Fibroblast of lung (primary cell): ENCODE data around the gene TCP11. TPM values are rescaled to one million over a fixed set of nuclear protein-coding genes. Genes with fewer than 3 reads are reported as not detected.

ENCODE experiments used
- DNase-seq, 2 donors: peaks; one replicate each; pipeline versions ENCODE4 v3.0.0 to v3.0.0-alpha.2; 2010; ENCODE audit warnings: low read depth in 2 of 2
- H2AFZ ChIP-seq: 2 replicates; pipeline ENCODE4 v1.5.1; 2012; ENCODE audit warnings: low read length, control low read depth, inconsistent platforms
- H3K27ac ChIP-seq: 2 replicates; pipeline ENCODE4 v1.5.1; 2011; ENCODE audit warnings: low read length, control low read depth; ENCODE audit not compliant: insufficient read depth
- H3K27me3 ChIP-seq: 2 replicates; pipeline ENCODE4 v1.5.1; 2011; ENCODE audit warnings: mild to moderate bottlenecking, low read length; ENCODE audit not compliant: control insufficient read depth, insufficient read depth
- H3K36me3 ChIP-seq: 2 replicates; pipeline ENCODE4 v1.5.1; 2011; ENCODE audit warnings: low read length; ENCODE audit not compliant: control insufficient read depth, insufficient read depth
- H3K4me1 ChIP-seq: 2 replicates; pipeline ENCODE4 v1.5.1; 2011; ENCODE audit warnings: low read length; ENCODE audit not compliant: control insufficient read depth, insufficient read depth; ENCODE audit errors: extremely low read depth
- H3K4me2 ChIP-seq: 2 replicates; pipeline ENCODE4 v1.5.1; 2011; ENCODE audit warnings: low read length, control low read depth; ENCODE audit not compliant: insufficient read depth; ENCODE audit errors: extremely low read depth
- H3K4me3 ChIP-seq, 4 experiments: fragments of 200-600 bp in 1 of 4; sonication (generic) in 1 of 4; replicated peaks in 1 of 4; 2 replicates each; pipeline ENCODE4 v1.5.1; 2011 to 2016; ENCODE audit warnings: low read length in 4 of 4, low read depth in 3 of 4, mild to moderate bottlenecking in 3 of 4, control low read depth in 2 of 4, inconsistent platforms in 1 of 4, mixed read lengths in 1 of 4; ENCODE audit not compliant: insufficient read depth in 1 of 4; ENCODE audit errors: control extremely low read depth in 1 of 4
- H3K79me2 ChIP-seq: 2 replicates; pipeline ENCODE4 v1.5.1; 2012; ENCODE audit warnings: mild to moderate bottlenecking, low read length, inconsistent platforms; ENCODE audit not compliant: control insufficient read depth, insufficient read depth
- H3K9ac ChIP-seq: 2 replicates; pipeline ENCODE4 v1.5.1; 2011; ENCODE audit warnings: mild to moderate bottlenecking, low read length, control low read depth; ENCODE audit not compliant: insufficient read depth
- H3K9me3 ChIP-seq: 2 replicates; pipeline ENCODE4 v1.5.1; 2012; ENCODE audit warnings: low read depth, low read length; ENCODE audit not compliant: control insufficient read depth, insufficient read depth
- H4K20me1 ChIP-seq: 2 replicates; pipeline ENCODE4 v1.5.1; 2011; ENCODE audit warnings: low read length; ENCODE audit not compliant: control insufficient read depth, insufficient read depth; ENCODE audit errors: extremely low read depth
- EZH2 ChIP-seq: IDR thresholded peaks from 2 replicates; pipeline ENCODE4 v1.5.1; 2012; ENCODE audit warnings: low read length, control low read depth, mild to moderate bottlenecking; ENCODE audit errors: missing control alignments
- polyA plus RNA-seq, 2 donors: library from polyadenylated mRNA; depleted of rRNA in 1 of 2; stranded (reverse) in 1 of 2; unstranded in 1 of 2; fragments of >200 nt; gene quantifications; 2 replicates each; pipeline ENCODE4 v1.2.1, GENCODE V29; 2011 to 2012; ENCODE audit warnings: missing spikeins in 1 of 2
- total RNA-seq: library from RNA; depleted of rRNA; stranded (reverse); fragments of >200 nt; gene quantifications from 2 replicates; pipeline ENCODE4 v1.2.1, GENCODE V29; 2014
- TF ChIP-seq, protein P1 (sequence below), 2 donors: IDR thresholded peaks in 1 of 2; conservative IDR thresholded peaks in 1 of 2; 1 replicate in 1 of 2; 2 replicates in 1 of 2; pipeline ENCODE4 v1.5.1; 2011 to 2012; ENCODE audit warnings: low read length in 2 of 2, control low read depth in 1 of 2, inconsistent platforms in 1 of 2, low read depth in 1 of 2, mild to moderate bottlenecking in 1 of 2

The TCP11 gene
- total and polyA plus RNA-seq, 2 donors (not counting 1 experiment from before 2014, with no cell fraction given) = 0.17 to 0.24 TPM

- no peak for DNase-seq
- Histone ChIP-seq H3K27ac (no peak overlapping the region), H3K4me3 (no peak overlapping the region), H3K36me3 (no peaks in the 10 kb centered on the region), H3K79me2 (no peaks in the 10 kb centered on the region), H3K4me2 (no peak overlapping the region), H3K9me3 (no peaks in the 10 kb centered on the region), H2AFZ (no peak overlapping the region), H4K20me1 (no peaks in the 10 kb centered on the region), H3K4me1 (no peaks in the 10 kb centered on the region), H3K9ac (no peak overlapping the region), H3K27me3 (no peaks in the 10 kb centered on the region)
- TF ChIP-seq, protein P1, sequence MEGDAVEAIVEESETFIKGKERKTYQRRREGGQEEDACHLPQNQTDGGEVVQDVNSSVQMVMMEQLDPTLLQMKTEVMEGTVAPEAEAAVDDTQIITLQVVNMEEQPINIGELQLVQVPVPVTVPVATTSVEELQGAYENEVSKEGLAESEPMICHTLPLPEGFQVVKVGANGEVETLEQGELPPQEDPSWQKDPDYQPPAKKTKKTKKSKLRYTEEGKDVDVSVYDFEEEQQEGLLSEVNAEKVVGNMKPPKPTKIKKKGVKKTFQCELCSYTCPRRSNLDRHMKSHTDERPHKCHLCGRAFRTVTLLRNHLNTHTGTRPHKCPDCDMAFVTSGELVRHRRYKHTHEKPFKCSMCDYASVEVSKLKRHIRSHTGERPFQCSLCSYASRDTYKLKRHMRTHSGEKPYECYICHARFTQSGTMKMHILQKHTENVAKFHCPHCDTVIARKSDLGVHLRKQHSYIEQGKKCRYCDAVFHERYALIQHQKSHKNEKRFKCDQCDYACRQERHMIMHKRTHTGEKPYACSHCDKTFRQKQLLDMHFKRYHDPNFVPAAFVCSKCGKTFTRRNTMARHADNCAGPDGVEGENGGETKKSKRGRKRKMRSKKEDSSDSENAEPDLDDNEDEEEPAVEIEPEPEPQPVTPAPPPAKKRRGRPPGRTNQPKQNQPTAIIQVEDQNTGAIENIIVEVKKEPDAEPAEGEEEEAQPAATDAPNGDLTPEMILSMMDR (conservative IDR thresholded peaks at IDR 0.05 in 1 of 2, IDR thresholded peaks at IDR 0.05 in 1 of 2; ENCODE audit: low read depth in 1 of 2, low read length in 2 of 2) = no peak
- TF ChIP-seq EZH2 = no peak
Measured at GRCh38 chr6:35178932-35179832, 38.0 kb upstream of the TCP11 start.

- Histone ChIP-seq H3K36me3 (no peaks in the 10 kb centered on the region), H3K27me3 (no peaks in the 10 kb centered on the region), H3K4me1 (no peaks in the 10 kb centered on the region), H3K27ac (no peak overlapping the region), H3K79me2 (no peaks in the 10 kb centered on the region), H3K4me3 (no peak overlapping the region), H3K9me3 (no peaks in the 10 kb centered on the region), H2AFZ (no peak overlapping the region), H3K4me2 (no peak overlapping the region), H3K9ac (no peak overlapping the region), H4K20me1 (no peaks in the 10 kb centered on the region)
- no peak for DNase-seq
- TF ChIP-seq, protein P1 (conservative IDR thresholded peaks at IDR 0.05 in 1 of 2, IDR thresholded peaks at IDR 0.05 in 1 of 2; ENCODE audit: low read depth in 1 of 2, low read length in 2 of 2) = no peak
- TF ChIP-seq EZH2 = no peak
Measured at GRCh38 chr6:35178012-35178411, 36.9 kb upstream of the TCP11 start.

DNA sequence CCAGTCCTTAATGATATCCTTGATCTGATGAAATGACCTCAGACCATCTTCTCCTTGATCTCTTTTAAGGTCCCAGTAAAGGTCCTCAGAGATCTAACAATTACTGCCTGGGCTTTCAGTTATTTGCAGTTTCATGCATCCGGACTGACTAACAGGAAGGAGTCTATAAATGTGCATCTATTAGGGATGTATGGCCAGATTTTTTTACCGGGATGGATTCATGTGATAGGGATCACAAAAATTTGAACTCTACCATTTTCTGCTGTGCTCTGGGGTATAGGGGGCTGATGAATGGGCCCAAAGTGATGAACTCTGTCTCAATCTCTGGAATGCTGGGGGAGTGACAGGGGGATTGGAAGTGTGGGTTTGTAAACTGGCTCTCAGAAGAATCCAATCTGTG is 36.5 kb upstream of the TCP11 start:
- no peak overlapping the region for H3K4me2 ChIP-seq
- no peaks in the 10 kb centered on the region for H3K79me2 ChIP-seq
- H3K27ac ChIP-seq = no peak overlapping the region
- no peaks in the 10 kb centered on the region for H3K27me3 ChIP-seq
- no peaks in the 10 kb centered on the region for H4K20me1 ChIP-seq
- no peak overlapping the region for H2AFZ ChIP-seq
- no peak overlapping the region for H3K9ac ChIP-seq
- H3K9me3 ChIP-seq = no peaks in the 10 kb centered on the region
- H3K36me3 ChIP-seq = no peaks in the 10 kb centered on the region
- no peaks in the 10 kb centered on the region for H3K4me1 ChIP-seq
- DNase-seq = peak in 1 of 2 donors; percentile 28
- TF ChIP-seq, protein P1 (conservative IDR thresholded peaks at IDR 0.05 in 1 of 2, IDR thresholded peaks at IDR 0.05 in 1 of 2; ENCODE audit: low read depth in 1 of 2, low read length in 2 of 2) = no peak
- no peak for TF ChIP-seq EZH2
- H3K4me3 ChIP-seq = no peak overlapping the region
